ENCODE data around the gene MAPK13. TPM values are rescaled to one million over a fixed set of nuclear protein-coding genes. Genes with fewer than 3 reads are reported as not detected.
A peak's percentile ranks its signal among the peaks of the same experiment; 100 is the strongest.
"Not testable (repeated sequence)": the region's sequence is repeated elsewhere in the genome, so short reads cannot be mapped to it uniquely, and the experiment has no call there.

Gene MAPK13
- total RNA-seq, 1 donor: 4.3 TPM

DNA sequence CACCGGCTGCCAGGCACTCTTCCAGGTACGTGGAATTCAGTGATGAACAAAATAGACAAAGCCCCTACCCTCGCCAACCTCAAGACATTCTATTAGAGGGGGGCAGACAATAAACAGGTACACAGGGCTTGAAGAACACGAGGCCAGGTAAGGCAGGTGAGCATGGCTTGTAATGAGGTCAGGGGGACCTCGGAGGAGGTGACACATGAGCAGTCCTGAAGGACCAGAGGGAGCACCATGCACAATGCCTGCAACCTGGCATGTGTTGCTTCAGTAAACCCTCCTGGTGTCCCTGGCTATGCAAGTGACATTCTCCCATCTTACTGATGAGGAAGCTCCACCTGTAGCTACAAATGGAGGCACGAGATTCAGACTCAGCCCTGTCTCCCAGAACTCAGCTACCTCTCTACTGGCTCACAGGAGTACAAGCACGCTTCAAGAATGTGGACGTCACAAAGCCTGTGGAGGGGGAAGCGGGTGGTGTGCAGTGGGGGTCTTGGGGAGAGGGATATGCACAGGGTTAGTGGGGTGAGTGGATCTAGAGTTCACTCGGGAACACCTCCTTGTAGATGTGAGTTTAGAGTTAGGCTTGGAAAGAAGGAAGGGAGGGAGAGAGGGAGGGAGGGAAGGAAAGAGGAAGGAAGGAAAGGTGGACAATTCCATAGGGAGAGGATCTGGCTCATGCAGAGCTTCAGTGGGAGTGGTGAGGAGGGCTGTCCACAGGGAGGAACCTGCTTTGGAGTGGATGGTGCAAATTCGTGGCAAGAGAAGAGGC, 7.6 kb upstream of the MAPK13 start:
- Histone ChIP-seq H4K20me1 (ENCODE audit: insufficient read depth, low read length) (no peaks in the 10 kb centered on the region), H3K4me1 (ENCODE audit: insufficient read depth, low read length) (peaks cover 24% of the 10 kb centered on the region), H3K9me3 (ENCODE audit: low read depth, low read length) (no peaks in the 10 kb centered on the region), H3K4me3 (ENCODE audit: insufficient read depth, low read length) (no peak overlapping the region), H3K79me2 (ENCODE audit: insufficient read depth, low read length) (no peaks in the 10 kb centered on the region), H3K36me3 (ENCODE audit: insufficient read depth, low read length) (no peaks in the 10 kb centered on the region), H2AFZ (ENCODE audit: low read length) (no peak overlapping the region), H3K4me2 (ENCODE audit: insufficient read depth, low read length) (no peak overlapping the region), H3K27me3 (ENCODE audit: insufficient read depth, low read length) (no peaks in the 10 kb centered on the region), H3K27ac (ENCODE audit: low read depth, low read length) (no peak overlapping the region)
- DNase-seq (ENCODE audit: insufficient read length, low spot score, missing footprints): no peak
- TF ChIP-seq, protein P1, sequence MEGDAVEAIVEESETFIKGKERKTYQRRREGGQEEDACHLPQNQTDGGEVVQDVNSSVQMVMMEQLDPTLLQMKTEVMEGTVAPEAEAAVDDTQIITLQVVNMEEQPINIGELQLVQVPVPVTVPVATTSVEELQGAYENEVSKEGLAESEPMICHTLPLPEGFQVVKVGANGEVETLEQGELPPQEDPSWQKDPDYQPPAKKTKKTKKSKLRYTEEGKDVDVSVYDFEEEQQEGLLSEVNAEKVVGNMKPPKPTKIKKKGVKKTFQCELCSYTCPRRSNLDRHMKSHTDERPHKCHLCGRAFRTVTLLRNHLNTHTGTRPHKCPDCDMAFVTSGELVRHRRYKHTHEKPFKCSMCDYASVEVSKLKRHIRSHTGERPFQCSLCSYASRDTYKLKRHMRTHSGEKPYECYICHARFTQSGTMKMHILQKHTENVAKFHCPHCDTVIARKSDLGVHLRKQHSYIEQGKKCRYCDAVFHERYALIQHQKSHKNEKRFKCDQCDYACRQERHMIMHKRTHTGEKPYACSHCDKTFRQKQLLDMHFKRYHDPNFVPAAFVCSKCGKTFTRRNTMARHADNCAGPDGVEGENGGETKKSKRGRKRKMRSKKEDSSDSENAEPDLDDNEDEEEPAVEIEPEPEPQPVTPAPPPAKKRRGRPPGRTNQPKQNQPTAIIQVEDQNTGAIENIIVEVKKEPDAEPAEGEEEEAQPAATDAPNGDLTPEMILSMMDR (IDR thresholded peaks at IDR 0.05; ENCODE audit: extremely low read depth, low read depth, low read length): no peak

DNA sequence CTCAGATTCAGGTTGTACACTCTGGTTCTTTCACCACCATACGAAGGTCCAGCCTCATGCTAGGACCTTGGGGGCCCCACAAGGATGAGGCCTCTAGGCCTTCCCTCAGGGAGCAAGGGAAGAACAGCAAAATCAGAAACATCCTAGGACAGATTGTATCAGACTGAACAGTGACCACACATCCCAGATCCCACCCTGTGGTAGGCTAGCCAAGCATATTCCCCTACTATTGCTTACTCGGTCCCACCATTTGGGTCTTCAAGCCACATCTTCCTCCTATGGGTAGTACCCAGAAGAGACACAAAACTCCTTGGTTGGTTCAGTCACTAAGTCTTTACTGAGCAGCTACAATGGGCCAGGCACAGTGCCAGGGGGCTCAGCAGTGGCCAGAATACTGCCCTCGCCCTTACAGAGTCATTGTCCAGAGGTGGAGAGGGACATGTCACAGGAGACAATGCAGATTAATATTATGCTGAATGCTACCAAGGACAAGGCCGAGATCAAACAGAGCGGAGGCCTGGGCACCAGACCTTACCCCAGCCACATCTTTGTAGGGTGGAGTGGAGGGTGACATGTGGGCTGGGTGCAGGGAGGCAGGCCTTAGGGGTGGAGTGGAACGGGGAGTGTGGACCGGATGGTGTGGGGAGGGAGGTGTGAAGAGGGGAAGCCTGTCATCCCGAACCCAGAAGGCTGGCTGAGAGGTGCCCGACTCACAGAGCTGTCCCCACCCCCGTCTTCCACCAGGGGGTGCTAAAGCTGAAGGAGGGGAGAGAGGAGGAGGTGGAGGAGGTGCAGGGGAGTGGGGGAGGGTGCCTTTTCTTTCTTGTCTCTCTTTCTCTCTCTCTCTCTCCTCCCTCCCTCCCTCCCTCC, 6.8 kb upstream of the MAPK13 start:
- DNase-seq (ENCODE audit: insufficient read length, low spot score, missing footprints): peak; percentile 96
- H3K27me3 ChIP-seq (ENCODE audit: insufficient read depth, low read length): no peaks in the 10 kb centered on the region
- H2AFZ ChIP-seq (ENCODE audit: low read length): peak overlapping the region; percentile 53
- H3K79me2 ChIP-seq (ENCODE audit: insufficient read depth, low read length): no peaks in the 10 kb centered on the region
- no peak overlapping the region for H3K4me3 ChIP-seq (ENCODE audit: insufficient read depth, low read length)
- peaks cover 31% of the 10 kb centered on the region for H3K4me1 ChIP-seq (ENCODE audit: insufficient read depth, low read length)
- H3K36me3 ChIP-seq (ENCODE audit: insufficient read depth, low read length): no peaks in the 10 kb centered on the region
- H4K20me1 ChIP-seq (ENCODE audit: insufficient read depth, low read length): no peaks in the 10 kb centered on the region
- no peak overlapping the region for H3K27ac ChIP-seq (ENCODE audit: low read depth, low read length)
- TF ChIP-seq, protein P1 (IDR thresholded peaks at IDR 0.05; ENCODE audit: extremely low read depth, low read depth, low read length): peak; percentile 69
- H3K9me3 ChIP-seq (ENCODE audit: low read depth, low read length): no peaks in the 10 kb centered on the region
- no peak overlapping the region for H3K4me2 ChIP-seq (ENCODE audit: insufficient read depth, low read length)

DNA sequence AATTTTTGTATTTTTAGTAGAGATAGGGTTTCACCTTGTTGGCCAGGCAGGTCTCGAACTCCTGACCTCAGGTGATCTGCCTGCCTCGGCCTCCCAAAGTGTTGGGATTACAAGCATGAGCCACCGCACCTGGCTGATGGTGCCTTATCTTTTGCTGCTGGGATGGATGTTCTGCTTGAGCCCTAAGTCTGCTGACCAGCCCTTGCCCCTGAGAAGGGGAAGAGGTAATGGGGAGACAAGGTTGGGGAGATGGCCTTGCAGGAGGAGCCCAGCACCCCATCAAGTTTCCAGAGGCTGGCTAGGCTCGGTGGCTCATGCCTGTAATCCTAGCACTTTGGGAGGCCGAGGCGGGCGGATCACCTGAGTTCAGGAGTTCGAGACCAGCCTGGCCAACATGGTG, 6.0 kb upstream of the MAPK13 start:
- H3K79me2 ChIP-seq (ENCODE audit: insufficient read depth, low read length); H3K27ac ChIP-seq (ENCODE audit: low read depth, low read length); H3K36me3 ChIP-seq (ENCODE audit: insufficient read depth, low read length); DNase-seq (ENCODE audit: insufficient read length, low spot score, missing footprints); H3K27me3 ChIP-seq (ENCODE audit: insufficient read depth, low read length); H2AFZ ChIP-seq (ENCODE audit: low read length); H3K9me3 ChIP-seq (ENCODE audit: low read depth, low read length); H3K4me2 ChIP-seq (ENCODE audit: insufficient read depth, low read length); H4K20me1 ChIP-seq (ENCODE audit: insufficient read depth, low read length); H3K4me3 ChIP-seq (ENCODE audit: insufficient read depth, low read length): not testable (repeated sequence)
- H3K4me1 ChIP-seq (ENCODE audit: insufficient read depth, low read length): peaks cover 31% of the 10 kb centered on the region

DNA sequence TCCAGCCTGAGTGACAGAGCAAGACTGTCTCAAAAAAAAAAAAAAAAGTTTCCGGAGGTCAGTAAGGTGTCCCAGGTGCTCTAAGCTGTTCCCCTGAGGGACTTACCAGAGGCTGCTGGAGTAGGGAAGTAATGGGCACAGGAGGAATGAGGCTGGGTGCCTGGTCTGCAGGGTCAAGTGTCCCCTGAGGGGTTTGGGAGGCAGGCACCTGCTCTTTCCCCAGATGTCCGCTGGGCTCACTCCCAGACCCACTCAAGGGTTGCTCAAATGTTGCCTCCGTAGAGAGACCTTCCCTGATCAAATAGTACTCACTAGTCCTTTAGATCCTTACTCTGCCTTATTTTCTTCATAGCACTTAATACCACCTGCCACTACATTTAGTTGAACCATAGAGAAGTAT, 5.4 kb upstream of the MAPK13 start:
- no peak overlapping the region for H3K4me2 ChIP-seq (ENCODE audit: insufficient read depth, low read length)
- no peaks in the 10 kb centered on the region for H3K79me2 ChIP-seq (ENCODE audit: insufficient read depth, low read length)

More for the DNA sequence above, 5.4 kb upstream of the MAPK13 start:
- no peaks in the 10 kb centered on the region for H4K20me1 ChIP-seq (ENCODE audit: insufficient read depth, low read length)
- no peaks in the 10 kb centered on the region for H3K36me3 ChIP-seq (ENCODE audit: insufficient read depth, low read length)
- no peak for DNase-seq (ENCODE audit: insufficient read length, low spot score, missing footprints)
- H3K27me3 ChIP-seq (ENCODE audit: insufficient read depth, low read length): no peaks in the 10 kb centered on the region
- H2AFZ ChIP-seq (ENCODE audit: low read length): no peak overlapping the region
- no peaks in the 10 kb centered on the region for H3K9me3 ChIP-seq (ENCODE audit: low read depth, low read length)
- TF ChIP-seq, protein P1 (IDR thresholded peaks at IDR 0.05; ENCODE audit: extremely low read depth, low read depth, low read length): no peak
- H3K27ac ChIP-seq (ENCODE audit: low read depth, low read length): no peak overlapping the region
- H3K4me3 ChIP-seq (ENCODE audit: insufficient read depth, low read length): no peak overlapping the region
- peaks cover 34% of the 10 kb centered on the region for H3K4me1 ChIP-seq (ENCODE audit: insufficient read depth, low read length)
